AG04449 (cell line): ENCODE measurements around the gene METTL13.
A peak's percentile ranks its signal among the peaks of the same experiment; 100 is the strongest.

Experiments
- CTCF ChIA-PET: fragments of 350-600 bp; formaldehyde crosslinking; extraction: SDS; loops from one replicate; lab custom pipeline; 2021; ENCODE audit warnings: antibody characterized with exemption; lab: Yijun Ruan, JAX
- POLR2A ChIA-PET: fragments of 400-600, 350-600 bp; formaldehyde crosslinking; extraction: SDS; loops from one replicate; lab custom pipeline; 2020; ENCODE audit warnings: antibody characterized with exemption, inconsistent platforms; lab: Yijun Ruan, JAX
- DNase-seq: peaks from one replicate; pipeline ENCODE4 v3.0.0-alpha.2; 2010; ENCODE audit warnings: low read depth, low spot score
- H3K4me3 ChIP-seq: 2 replicates; pipeline ENCODE4 v1.5.1; 2011; ENCODE audit warnings: low read depth, mild to moderate bottlenecking, control low read depth, low read length
- CTCF ChIP-seq: IDR thresholded peaks from one replicate; pipeline ENCODE4 v1.5.1; 2011; ENCODE audit warnings: mild to moderate bottlenecking, moderate library complexity, low read length, control low read depth, inconsistent platforms; ENCODE audit not compliant: insufficient read depth; ENCODE audit errors: missing control alignments

Gene METTL13

GRCh38 chr1:171772312-171772711 is 9.1 kb upstream of the METTL13 start:
- ChIA-PET CTCF (interaction anchor here (1.0 to 1.7 kb wide), 2 partner anchors 29 to 211 kb away, joined by 3 read pairs; no protein-coding TSS in a partner anchor), POLR2A (no interaction called here)
- H3K4me3 ChIP-seq: no peak overlapping the region
- DNase-seq: no peak
- no peak for TF ChIP-seq CTCF

GRCh38 chr1:171780583-171781175 is 781 bp upstream of the METTL13 start:
- ChIA-PET CTCF (interaction anchor here (1.2 to 5.7 kb wide), 3 partner anchors 137 to 222 kb away, joined by 4 to 25 read pairs (median 7); no protein-coding TSS in a partner anchor), POLR2A (interaction anchor here (0.7 to 2.1 kb wide), 2 partner anchors 20 to 38 kb away, joined by 3 to 16 read pairs; partner anchors contain the start of gene VAMP4)
- peak overlapping the region; percentile 59 for H3K4me3 ChIP-seq
- DNase-seq: no peak
- no peak for TF ChIP-seq CTCF

GRCh38 chr1:171783816-171784530 is 2.5 kb downstream of the METTL13 start:
- no peak for DNase-seq
- no peak overlapping the region for H3K4me3 ChIP-seq
- ChIA-PET POLR2A (no interaction called here), CTCF (interaction anchor here (4.4 to 11.2 kb wide), 2 partner anchors 18 to 201 kb away, joined by 28 to 95 read pairs; no protein-coding TSS in a partner anchor)
- no peak for TF ChIP-seq CTCF

- no peak for DNase-seq
- no peak overlapping the region for H3K4me3 ChIP-seq
- ChIA-PET CTCF (interaction anchor here (0.8 to 11.2 kb wide), 3 partner anchors 17 to 200 kb away, joined by 3 to 95 read pairs (median 28); no protein-coding TSS in a partner anchor), POLR2A (no interaction called here)
- TF ChIP-seq CTCF: no peak
Measured at GRCh38 chr1:171784784-171785183, 3.3 kb downstream of the METTL13 start.

- no peak for TF ChIP-seq CTCF
- POLR2A ChIA-PET: no interaction called here
- CTCF ChIA-PET: interaction anchor here (4.4 to 11.2 kb wide), 2 partner anchors 16 to 199 kb away, joined by 28 to 95 read pairs; no protein-coding TSS in a partner anchor
Measured at GRCh38 chr1:171785766-171786165, 4.3 kb downstream of the METTL13 start.

GRCh38 chr1:171786534-171786933 is 5.1 kb downstream of the METTL13 start:
- POLR2A ChIA-PET: no interaction called here
- CTCF ChIA-PET: interaction anchor here (11.2 kb wide), 1 partner anchor 15 kb away, joined by 95 read pairs; no protein-coding TSS in a partner anchor
- DNase-seq: no peak
- no peak for TF ChIP-seq CTCF
- no peak overlapping the region for H3K4me3 ChIP-seq

More at GRCh38 chr1:171785766-171786165, 4.3 kb downstream of the METTL13 start:
- no peak for DNase-seq
- no peak overlapping the region for H3K4me3 ChIP-seq
